PFSK-1 (cell line): Measurements from ENCODE around the gene NDUFA7.

Experiments
- FOXP2 ChIP-seq: optimal IDR thresholded peaks from 2 replicates; pipeline ENCODE3; 2011; ENCODE audit warnings: borderline replicate concordance, control low read depth, inconsistent platforms; ENCODE audit not compliant: insufficient read depth; ENCODE audit errors: extremely low read length, extremely low read depth
- TAF1 ChIP-seq: IDR thresholded peaks from 2 replicates; pipeline ENCODE4 v1.6.1; 2012; ENCODE audit warnings: low read length, control low read depth, borderline replicate concordance; ENCODE audit not compliant: insufficient read depth
- TF ChIP-seq, protein P1 (sequence below), 2 experiments: IDR thresholded peaks; 2 replicates each; pipeline versions ENCODE4 v1.6.1 to v1.8.0; 2011 to 2012; ENCODE audit warnings: low read depth in 2 of 2, low read length in 2 of 2, control low read depth in 1 of 2, inconsistent platforms in 1 of 2, mild to moderate bottlenecking in 1 of 2, moderate library complexity in 1 of 2; ENCODE audit not compliant: insufficient read depth in 1 of 2

DNA sequence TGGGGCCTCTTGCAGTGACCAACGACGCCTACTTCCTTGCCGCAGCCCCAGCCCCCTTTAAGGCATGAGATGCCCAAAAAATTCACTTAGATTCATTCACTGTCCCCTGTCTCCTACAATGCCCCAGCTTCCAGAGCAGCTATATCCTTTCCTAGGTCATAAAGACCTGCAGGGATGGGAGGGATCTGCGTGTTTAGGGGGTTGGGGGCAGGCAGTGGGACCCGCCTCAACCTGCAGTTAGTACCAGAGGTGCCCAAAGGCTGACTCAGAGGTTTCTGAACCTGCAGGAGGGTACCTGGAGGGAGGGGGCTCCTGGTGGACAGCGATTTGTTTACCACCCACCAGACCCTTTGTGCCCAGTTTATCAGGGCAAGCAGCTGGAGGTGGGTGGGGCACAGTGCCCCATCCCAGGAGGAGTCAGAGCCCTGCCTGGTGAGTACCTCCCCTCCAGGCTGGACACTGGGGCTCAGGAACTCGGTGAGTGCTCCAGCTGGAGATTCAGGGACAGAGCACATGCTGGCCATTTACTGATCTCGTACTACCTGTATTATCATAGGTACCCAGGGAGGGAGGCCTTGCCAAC lies 10.2 kb upstream of the NDUFA7 start:
- TF ChIP-seq, protein P1, sequence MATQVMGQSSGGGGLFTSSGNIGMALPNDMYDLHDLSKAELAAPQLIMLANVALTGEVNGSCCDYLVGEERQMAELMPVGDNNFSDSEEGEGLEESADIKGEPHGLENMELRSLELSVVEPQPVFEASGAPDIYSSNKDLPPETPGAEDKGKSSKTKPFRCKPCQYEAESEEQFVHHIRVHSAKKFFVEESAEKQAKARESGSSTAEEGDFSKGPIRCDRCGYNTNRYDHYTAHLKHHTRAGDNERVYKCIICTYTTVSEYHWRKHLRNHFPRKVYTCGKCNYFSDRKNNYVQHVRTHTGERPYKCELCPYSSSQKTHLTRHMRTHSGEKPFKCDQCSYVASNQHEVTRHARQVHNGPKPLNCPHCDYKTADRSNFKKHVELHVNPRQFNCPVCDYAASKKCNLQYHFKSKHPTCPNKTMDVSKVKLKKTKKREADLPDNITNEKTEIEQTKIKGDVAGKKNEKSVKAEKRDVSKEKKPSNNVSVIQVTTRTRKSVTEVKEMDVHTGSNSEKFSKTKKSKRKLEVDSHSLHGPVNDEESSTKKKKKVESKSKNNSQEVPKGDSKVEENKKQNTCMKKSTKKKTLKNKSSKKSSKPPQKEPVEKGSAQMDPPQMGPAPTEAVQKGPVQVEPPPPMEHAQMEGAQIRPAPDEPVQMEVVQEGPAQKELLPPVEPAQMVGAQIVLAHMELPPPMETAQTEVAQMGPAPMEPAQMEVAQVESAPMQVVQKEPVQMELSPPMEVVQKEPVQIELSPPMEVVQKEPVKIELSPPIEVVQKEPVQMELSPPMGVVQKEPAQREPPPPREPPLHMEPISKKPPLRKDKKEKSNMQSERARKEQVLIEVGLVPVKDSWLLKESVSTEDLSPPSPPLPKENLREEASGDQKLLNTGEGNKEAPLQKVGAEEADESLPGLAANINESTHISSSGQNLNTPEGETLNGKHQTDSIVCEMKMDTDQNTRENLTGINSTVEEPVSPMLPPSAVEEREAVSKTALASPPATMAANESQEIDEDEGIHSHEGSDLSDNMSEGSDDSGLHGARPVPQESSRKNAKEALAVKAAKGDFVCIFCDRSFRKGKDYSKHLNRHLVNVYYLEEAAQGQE (IDR thresholded peaks at IDR 0.05; ENCODE audit: insufficient read depth in 1 of 2, low read depth in 2 of 2, low read length in 2 of 2), result no peak
- no peak for TF ChIP-seq TAF1
- TF ChIP-seq FOXP2, result no peak
